ENCODE data around the gene KCNJ12. TPM values are rescaled to one million over a fixed set of nuclear protein-coding genes. Genes with fewer than 3 reads are reported as not detected.

The KCNJ12 gene
- total RNA-seq, 4 donors from 2014 or later: 1.5 to 3.2 (median 2.5) TPM

- no peak for ATAC-seq (ENCODE audit: low FRiP score)
- no peak for TF ChIP-seq CTCF (IDR thresholded peaks at IDR 0.05)
- no peak for DNase-seq (ENCODE audit: low spot score)
These were observed 5.0 kb downstream of the KCNJ12 start for GRCh38 chr17:21381076-21381706.

GRCh38 chr17:21382560-21383495, 6.7 kb downstream of the KCNJ12 start:
- ATAC-seq (ENCODE audit: low FRiP score): no peak
- no peak for TF ChIP-seq CTCF (IDR thresholded peaks at IDR 0.05)
- DNase-seq (ENCODE audit: low spot score): no peak

- no peak for ATAC-seq (ENCODE audit: low FRiP score)
These were observed 9.2 kb downstream of the KCNJ12 start for GRCh38 chr17:21385281-21385845.

GRCh38 chr17:21387616-21388015, 11.5 kb downstream of the KCNJ12 start:
- no peak for TF ChIP-seq CTCF (IDR thresholded peaks at IDR 0.05)
- DNase-seq (ENCODE audit: low spot score) (no peak), ATAC-seq (ENCODE audit: low FRiP score) (no peak)

More at GRCh38 chr17:21385281-21385845, 9.2 kb downstream of the KCNJ12 start:
- TF ChIP-seq CTCF (IDR thresholded peaks at IDR 0.05): no peak
- no peak for DNase-seq (ENCODE audit: low spot score)

- TF ChIP-seq CTCF (IDR thresholded peaks at IDR 0.05): no peak
- no peak for ATAC-seq (ENCODE audit: low FRiP score)
- DNase-seq (ENCODE audit: low spot score): no peak
These were observed 11.9 kb downstream of the KCNJ12 start for GRCh38 chr17:21388066-21388465.

- DNase-seq (ENCODE audit: low spot score) (no peak), ATAC-seq (ENCODE audit: low FRiP score) (no peak)
- no peak for TF ChIP-seq CTCF (IDR thresholded peaks at IDR 0.05)
These were observed 12.8 kb downstream of the KCNJ12 start for GRCh38 chr17:21388944-21389343.
